IMR-90 (cell line): Measurements from ENCODE around the gene OGFOD3. TPM values are rescaled to one million over a fixed set of nuclear protein-coding genes. Genes with fewer than 3 reads are reported as not detected.
A peak's percentile ranks its signal among the peaks of the same experiment; 100 is the strongest.

Experiments
- ATAC-seq: fragments of 200-7000 bp; cut with Tn5 transposase; 2 replicates; pipeline ENCODE4 v1.9.1; 2020; ENCODE audit warnings: low read depth, mild to moderate bottlenecking, moderate library complexity
- BruUV-seq: library from RNA; stranded (reverse); fragments of 400-500 nt; replicated peaks from 2 replicates; lab custom pipeline; 2021; lab: Mats Ljungman, UMichigan
- CTCF ChIA-PET: fragments of 300-600 bp; formaldehyde crosslinking; extraction: SDS; loops from one replicate; lab custom pipeline; 2021; ENCODE audit warnings: antibody characterized with exemption; lab: Yijun Ruan, JAX
- POLR2A ChIA-PET: fragments of 300-600 bp; sonication (Branson Sonifier 250); formaldehyde crosslinking; loops from one replicate; lab custom pipeline; 2022; ENCODE audit warnings: antibody characterized with exemption; ENCODE audit not compliant: unreplicated experiment; lab: Charles Lee
- DNase-seq: peaks from one replicate; pipeline ENCODE4 v3.0.0; 2013
- H2AFZ ChIP-seq: replicated peaks from 2 replicates; pipeline ENCODE3; 2013; ENCODE audit warnings: low read length, mild to moderate bottlenecking; ENCODE audit not compliant: poor library complexity
- H2AK5ac ChIP-seq: 2 replicates; pipeline ENCODE4 v1.6.1; 2013; ENCODE audit warnings: low read depth, low read length, inconsistent platforms
- H2AK9ac ChIP-seq: replicated peaks from 2 replicates; pipeline ENCODE3; 2013; ENCODE audit warnings: mild to moderate bottlenecking, low read depth, low read length, moderate library complexity; ENCODE audit not compliant: poor library complexity
- H2BK120ac ChIP-seq: 2 replicates; pipeline ENCODE4 v1.6.1; 2013; ENCODE audit warnings: low read depth, low read length, inconsistent platforms
- H2BK15ac ChIP-seq: 3 replicates; pipeline ENCODE4 v1.6.1; 2013; ENCODE audit warnings: low read depth, low read length, inconsistent platforms
- H2BK20ac ChIP-seq: 2 replicates; pipeline ENCODE4 v1.6.1; 2013; ENCODE audit warnings: low read depth, mild to moderate bottlenecking, inconsistent platforms, low read length, moderate library complexity
- H2BK5ac ChIP-seq: 2 replicates; pipeline ENCODE4 v1.6.1; 2013; ENCODE audit warnings: mild to moderate bottlenecking, low read depth, low read length, inconsistent platforms; ENCODE audit not compliant: poor library complexity, severe bottlenecking
- H3K14ac ChIP-seq: replicated peaks from 2 replicates; pipeline ENCODE4 v1.6.1; 2013; ENCODE audit warnings: low read depth, low read length, inconsistent platforms
- H3K18ac ChIP-seq: 2 replicates; pipeline ENCODE4 v1.6.1; 2013; ENCODE audit warnings: low read depth, low read length, control low read depth
- H3K23ac ChIP-seq: 2 replicates; pipeline ENCODE4 v1.6.1; 2013; ENCODE audit warnings: low read depth, low read length, inconsistent platforms
- H3K27ac ChIP-seq: 2 replicates; pipeline ENCODE4 v1.5.1; 2013; ENCODE audit warnings: mild to moderate bottlenecking, control low read depth, low read length; ENCODE audit not compliant: insufficient read depth
- H3K27me3 ChIP-seq: 2 replicates; pipeline ENCODE4 v1.6.1; 2013; ENCODE audit warnings: low read length; ENCODE audit not compliant: control insufficient read depth, insufficient read depth
- H3K36me3 ChIP-seq: 2 replicates; pipeline ENCODE4 v1.6.1; 2013; ENCODE audit warnings: low read length, mixed read lengths; ENCODE audit not compliant: control insufficient read depth, insufficient read depth
- H3K4ac ChIP-seq: 2 replicates; pipeline ENCODE4 v1.6.1; 2013; ENCODE audit warnings: low read depth, low read length, inconsistent platforms
- H3K4me1 ChIP-seq: 2 replicates; pipeline ENCODE4 v1.6.1; 2013; ENCODE audit warnings: low read length, mixed read lengths; ENCODE audit not compliant: control insufficient read depth, insufficient read depth
- H3K4me2 ChIP-seq: 2 replicates; pipeline ENCODE4 v1.6.1; 2013; ENCODE audit warnings: low read depth, mild to moderate bottlenecking, control low read depth, low read length, moderate library complexity
- H3K4me3 ChIP-seq: 2 replicates; pipeline ENCODE4 v1.5.1; 2013; ENCODE audit warnings: low read depth, mild to moderate bottlenecking, control low read depth, low read length, moderate library complexity; ENCODE audit not compliant: insufficient read depth
- H3K56ac ChIP-seq: 2 replicates; pipeline ENCODE4 v1.6.1; 2013; ENCODE audit warnings: low read length, inconsistent platforms; ENCODE audit not compliant: insufficient read depth; ENCODE audit errors: extremely low read depth
- H3K79me1 ChIP-seq, 2 experiments: 2 replicates each; pipeline ENCODE4 v1.6.1; 2013; ENCODE audit warnings: low read length in 2 of 2, inconsistent platforms in 1 of 2, low read depth in 1 of 2
- H3K9ac ChIP-seq: 2 replicates; pipeline ENCODE4 v1.6.1; 2013; ENCODE audit warnings: low read depth, low read length, control low read depth
- H3K9me1 ChIP-seq: 2 replicates; pipeline ENCODE4 v1.6.1; 2013; ENCODE audit warnings: low read length, inconsistent platforms; ENCODE audit not compliant: insufficient read depth
- H3K9me3 ChIP-seq: 2 replicates; pipeline ENCODE4 v1.6.1; 2013; ENCODE audit warnings: low read length; ENCODE audit not compliant: control insufficient read depth, insufficient read depth
- H4K20me1 ChIP-seq: 2 replicates; pipeline ENCODE4 v1.6.1; 2013; ENCODE audit warnings: low read length, inconsistent platforms; ENCODE audit not compliant: insufficient read depth
- H4K5ac ChIP-seq: 2 replicates; pipeline ENCODE4 v1.6.1; 2013; ENCODE audit warnings: mild to moderate bottlenecking, low read depth, low read length, control low read depth
- H4K8ac ChIP-seq, 2 experiments: 2 replicates each; pipeline ENCODE4 v1.6.1; 2013; ENCODE audit warnings: low read depth in 2 of 2, low read length in 2 of 2, control low read depth in 1 of 2, inconsistent platforms in 1 of 2
- H4K91ac ChIP-seq: 2 replicates; pipeline ENCODE4 v1.6.1; 2013; ENCODE audit warnings: low read depth, low read length, inconsistent platforms; ENCODE audit not compliant: insufficient read depth
- BHLHE40 ChIP-seq: fragments of 150-350 bp; IDR thresholded peaks from 2 replicates; pipeline ENCODE4 v1.6.1; 2016; ENCODE audit warnings: mild to moderate bottlenecking, low read depth, low read length
- CEBPB ChIP-seq: IDR thresholded peaks from 2 replicates; pipeline ENCODE4 v1.6.1; 2012; ENCODE audit warnings: low read depth, low read length, improper control_type of control experiment
- CHD1 ChIP-seq: IDR thresholded peaks from 2 replicates; pipeline ENCODE4 v1.6.1; 2012; ENCODE audit warnings: low read depth, low read length, improper control_type of control experiment
- CTCF ChIP-seq: conservative IDR thresholded peaks from 2 replicates; pipeline ENCODE4 v1.5.1; 2012; ENCODE audit warnings: mild to moderate bottlenecking, low read depth, low read length, improper control_type of control experiment
- ELK1 ChIP-seq: fragments of 150-350 bp; IDR thresholded peaks from 2 replicates; pipeline ENCODE4 v1.6.1; 2016; ENCODE audit warnings: low read depth, mild to moderate bottlenecking, low read length, moderate library complexity, borderline replicate concordance
- FOS ChIP-seq: fragments of 150-350 bp; IDR thresholded peaks from 2 replicates; pipeline ENCODE4 v1.6.1; 2016; ENCODE audit warnings: low read depth, low read length
- MAZ ChIP-seq: IDR thresholded peaks from 2 replicates; pipeline ENCODE4 v1.6.1; 2012; ENCODE audit warnings: low read depth, mild to moderate bottlenecking, low read length, improper control_type of control experiment, moderate library complexity, borderline replicate concordance
- MXI1 ChIP-seq: IDR thresholded peaks from 2 replicates; pipeline ENCODE4 v1.6.1; 2012; ENCODE audit warnings: low read depth, mild to moderate bottlenecking, low read length, moderate library complexity, borderline replicate concordance
- NFE2L2 ChIP-seq: fragments of 150-350 bp; IDR thresholded peaks from 2 replicates; pipeline ENCODE4 v1.6.1; 2016; ENCODE audit warnings: low read depth, mild to moderate bottlenecking, low read length
- POLR2A ChIP-seq: IDR thresholded peaks from 2 replicates; pipeline ENCODE4 v1.6.1; 2012; ENCODE audit warnings: mild to moderate bottlenecking, low read depth, low read length
- RAD21 ChIP-seq: IDR thresholded peaks from 2 replicates; pipeline ENCODE4 v1.6.1; 2012; ENCODE audit warnings: low read length, improper control_type of control experiment
- RCOR1 ChIP-seq: IDR thresholded peaks from 2 replicates; pipeline ENCODE4 v1.6.1; 2012; ENCODE audit warnings: mild to moderate bottlenecking, low read length, improper control_type of control experiment; ENCODE audit not compliant: insufficient replicate concordance
- RFX5 ChIP-seq: IDR thresholded peaks from 2 replicates; pipeline ENCODE4 v1.8.0; 2012; ENCODE audit warnings: low read depth, mild to moderate bottlenecking, low read length, moderate library complexity
- SMC3 ChIP-seq: fragments of 150-350 bp; IDR thresholded peaks from 2 replicates; pipeline ENCODE4 v1.6.1; 2016; ENCODE audit warnings: low read depth, mild to moderate bottlenecking, antibody characterized with exemption, low read length, moderate library complexity
- USF2 ChIP-seq: fragments of 150-350 bp; IDR thresholded peaks from 2 replicates; pipeline ENCODE4 v1.6.1; 2017; ENCODE audit warnings: mild to moderate bottlenecking, antibody characterized with exemption, low read length, low read depth
- WGBS, 2 experiments: methylation state at CpG; one replicate each; pipeline versions ENCODE4 v1.1.5 to v1.1.7; 2013; ENCODE audit warnings: missing lambda C conversion rate in 2 of 2; ENCODE audit not compliant: insufficient read length in 1 of 2; ENCODE audit errors: extremely low coverage in 2 of 2; 5-methylcytosine and 5-hydroxymethylcytosine counted together
- dilution Hi-C: fragments of 300-500 bp; cut with HindIII; formaldehyde crosslinking; loops from one replicate; pipeline ENCODE4 v1.14.3; 2018; ENCODE audit warnings: low sequenced_read_pairs; ENCODE audit not compliant: unreplicated experiment
- in situ Hi-C: fragments of 300-500 bp; cut with MboI; formaldehyde crosslinking; loops from 3 replicates; pipeline ENCODE4 v1.14.3; 2019; ENCODE audit warnings: low sequenced_read_pairs, inconsistent platforms, mixed read lengths
- intact Hi-C: fragments of 100-400 bp; cut with micrococcal nuclease; formaldehyde crosslinking; loops from 2 replicates; pipeline ENCODE4 v1.10.0; 2022
- polyA plus RNA-seq, 3 experiments: library from polyadenylated mRNA; depleted of rRNA; stranded (reverse); fragments of >200 nt; gene quantifications; 2 replicates each; pipeline ENCODE4 v1.2.3, GENCODE V29; 2012; ENCODE audit warnings: low replicate concordance in 1 of 3
- total RNA-seq: library from RNA; depleted of rRNA; stranded (reverse); fragments of >200 nt; gene quantifications from 2 replicates; pipeline ENCODE4 v1.2.3, GENCODE V29; 2012

The OGFOD3 gene
- total and polyA plus RNA-seq, 2 of the 4 experiments (the other 2 are of a cell fraction): 25.3 to 33.4 TPM

GRCh38 chr17:82441691-82442487 is 23.5 kb upstream of the OGFOD3 start:
- Histone ChIP-seq H3K14ac (no peak overlapping the region), H3K18ac (no peak overlapping the region), H3K79me1 (peaks cover 0 to 15% of the 10 kb centered on the region in 2 experiments; a peak in 2 of 4 replicates), H4K5ac (no peak overlapping the region), H4K20me1 (peaks cover 18% of the 10 kb centered on the region), H3K4ac (no peak overlapping the region), H2BK20ac (no peak overlapping the region), H3K9me1 (no peaks in the 10 kb centered on the region; the same call in 1 of the 2 replicates), H3K9me3 (no peaks in the 10 kb centered on the region), H3K27ac (no peak overlapping the region), H2BK15ac (no peak overlapping the region), H2AK9ac (peak overlapping the region; percentile 37), H3K9ac (no peak overlapping the region), H3K27me3 (no peaks in the 10 kb centered on the region), H2AK5ac (no peak overlapping the region), H3K4me1 (no peaks in the 10 kb centered on the region; the same call in 1 of the 2 replicates), H3K56ac (no peak overlapping the region), H3K23ac (no peak overlapping the region), H3K4me3 (no peak overlapping the region), H2AFZ (no peak overlapping the region), H2BK5ac (no peak overlapping the region), H4K91ac (no peak overlapping the region), H2BK120ac (no peak overlapping the region), H4K8ac (no peak overlapping the region), H3K36me3 (peaks cover 36% of the 10 kb centered on the region), H3K4me2 (no peak overlapping the region)
- ATAC-seq (no peak), DNase-seq (no peak)
- intact Hi-C loops: no loop called here
- dilution Hi-C loops: no loop called here
- ChIA-PET CTCF (no interaction called here), POLR2A (no interaction called here)
- no TSS peak for BruUV-seq
- in situ Hi-C loops: no loop called here
- 96% methylated on average over 12 of the region's 27 CpGs; no CpG with 5 or more reads in 1 of the 2 experiments for WGBS, 2 experiments
- TF ChIP-seq MAZ: no peak
- no peak for TF ChIP-seq RAD21
- TF ChIP-seq CEBPB: no peak
- no peak for TF ChIP-seq SMC3
- no peak for TF ChIP-seq RFX5
- TF ChIP-seq NFE2L2: no peak
- no peak for TF ChIP-seq CTCF
- no peak for TF ChIP-seq FOS
- TF ChIP-seq CHD1: no peak
- TF ChIP-seq RCOR1: no peak
- TF ChIP-seq POLR2A: no peak
- TF ChIP-seq USF2: no peak
- no peak for TF ChIP-seq MXI1
- no peak for TF ChIP-seq ELK1
- no peak for TF ChIP-seq BHLHE40
